Activated naive CD4-positive, alpha-beta T cell treated with Interleukin-2 at 50 U/mL for 16 hours (primary cell): ENCODE data around the gene HSPA5.
"Not testable (repeated sequence)": the region's sequence is repeated elsewhere in the genome, so short reads cannot be mapped to it uniquely, and the experiment has no call there.

Experiments used
- DNase-seq: peaks from one replicate; pipeline ENCODE4 v3.0.0-alpha.2; 2020

The HSPA5 gene

DNA sequence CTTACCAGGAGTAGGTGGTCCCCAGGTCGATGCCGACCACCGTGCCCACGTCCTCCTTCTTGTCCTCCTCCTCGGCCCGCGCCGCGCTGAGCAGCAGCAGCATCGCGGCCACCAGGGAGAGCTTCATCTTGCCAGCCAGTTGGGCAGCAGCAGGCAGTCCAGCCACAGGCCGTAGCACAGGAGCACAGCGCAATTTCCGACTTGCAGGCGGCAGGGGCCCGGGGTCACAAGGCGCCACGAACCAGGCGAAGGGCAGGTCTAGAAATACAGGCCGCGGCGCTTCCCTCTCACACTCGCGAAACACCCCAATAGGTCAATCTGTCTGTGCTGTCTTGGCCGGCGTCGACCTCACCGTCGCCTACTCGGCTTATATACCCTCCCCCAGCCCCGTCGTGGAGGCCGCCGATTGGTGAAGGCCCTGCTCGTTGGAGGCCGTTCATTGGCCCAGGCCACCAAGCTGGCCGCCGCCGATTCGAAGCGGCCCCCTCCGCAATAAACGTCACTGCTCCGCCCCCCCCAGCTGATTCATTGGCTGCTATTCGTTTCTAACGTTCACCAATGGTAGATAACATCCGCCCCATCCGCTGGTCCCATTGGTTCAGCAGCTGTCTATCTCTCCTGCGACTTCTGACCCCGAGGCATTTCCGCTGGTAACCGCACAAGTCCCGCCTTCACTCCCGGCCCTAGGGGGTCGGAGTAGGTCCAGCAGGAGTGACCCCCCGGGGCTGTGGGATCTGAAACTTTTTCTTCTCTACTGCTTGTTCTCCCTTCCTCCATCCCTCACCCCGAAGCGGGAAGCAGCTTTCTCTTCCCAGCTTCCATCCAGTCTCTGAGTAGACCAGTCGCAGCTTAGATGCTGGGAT lies at the start of gene HSPA5:
Gene HSPA5 (minus strand): TSS at position 344 of the 863 bp plus-strand sequence. CDS start 217 bp downstream, at position 127.
- DNase-seq = peak; percentile 100

DNA sequence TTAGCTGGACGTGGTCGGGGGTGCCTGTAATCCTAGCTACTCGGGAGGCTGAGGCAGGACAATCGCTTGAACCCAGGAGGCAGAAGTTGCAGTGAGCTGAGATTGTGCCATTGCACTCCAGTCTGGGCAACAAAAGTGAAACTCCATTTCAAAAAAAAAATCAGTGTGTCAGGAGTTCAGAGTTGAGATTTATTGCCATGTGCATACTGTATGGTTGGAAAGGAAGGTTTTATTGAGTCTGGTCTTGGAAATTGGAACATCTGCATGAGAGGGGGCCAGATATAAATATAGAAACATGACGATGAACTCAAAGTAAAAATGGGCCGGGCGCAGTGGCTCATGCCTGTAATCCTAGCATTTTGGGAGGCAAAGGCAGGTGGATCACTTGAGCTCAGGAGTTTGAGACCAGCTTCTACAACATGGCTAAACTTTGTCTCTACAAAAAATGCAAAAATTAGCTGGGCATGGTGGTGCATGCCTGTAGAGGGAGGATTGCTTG lies 45.8 kb upstream of the HSPA5 start:
- not testable (repeated sequence) for DNase-seq

DNA sequence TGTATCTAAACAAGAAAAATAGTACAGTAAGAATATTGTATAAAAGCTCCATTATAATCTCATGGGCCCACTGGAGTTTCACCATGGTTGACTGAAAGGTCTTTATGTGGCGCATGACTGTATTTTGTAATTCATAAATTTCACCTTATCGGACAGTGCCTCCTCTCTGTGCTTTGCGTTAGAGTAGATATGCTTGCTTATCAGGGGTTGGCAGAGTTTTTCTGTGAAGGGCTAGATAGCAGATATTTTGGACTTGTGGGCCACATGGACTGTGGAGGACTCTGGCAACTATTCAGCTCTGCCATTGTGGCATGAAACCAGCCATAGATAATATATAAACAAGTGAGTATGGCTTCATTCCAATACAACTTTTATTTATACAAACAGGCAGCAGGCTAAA lies 43.7 kb upstream of the HSPA5 start:
- DNase-seq = no peak

DNA sequence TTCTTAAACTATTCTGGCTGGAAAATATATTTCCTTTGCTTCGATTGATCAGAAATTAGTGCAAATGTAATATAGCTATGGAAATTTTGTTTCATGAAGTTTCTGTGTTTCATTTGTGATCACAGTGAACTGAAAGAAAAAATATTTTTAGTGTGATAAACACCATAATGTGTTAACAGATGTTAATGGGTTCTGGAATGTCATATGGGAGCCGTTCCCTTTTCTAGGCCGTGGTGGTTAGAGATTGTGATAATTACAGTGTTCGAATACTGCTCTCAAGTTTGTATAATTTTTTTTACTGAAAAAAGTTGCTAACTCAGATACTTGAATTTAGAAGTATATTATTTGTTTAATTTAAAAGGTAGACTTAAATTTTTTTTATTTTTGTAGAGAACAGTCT lies 39.8 kb upstream of the HSPA5 start:
- DNase-seq = no peak

DNA sequence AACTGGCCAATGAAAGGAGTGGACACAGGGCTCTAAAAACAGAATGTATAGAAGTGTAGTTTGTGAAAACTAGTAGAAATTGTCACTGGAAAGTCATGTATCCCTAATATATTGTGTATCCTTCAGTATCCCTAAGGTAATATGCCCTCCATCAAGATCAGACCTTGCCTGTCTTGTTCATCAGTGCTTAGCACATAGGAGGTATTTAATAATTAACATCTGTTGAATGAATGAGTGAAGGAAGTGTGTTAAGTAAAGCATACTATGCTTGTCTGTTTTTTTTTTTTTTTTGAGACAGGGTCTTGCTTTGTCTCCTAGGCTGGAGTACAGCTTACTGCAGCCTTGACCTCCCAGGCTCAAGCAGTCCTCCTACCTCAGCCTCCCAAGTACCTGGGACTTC lies 36.3 kb upstream of the HSPA5 start:
- DNase-seq = no peak

DNA sequence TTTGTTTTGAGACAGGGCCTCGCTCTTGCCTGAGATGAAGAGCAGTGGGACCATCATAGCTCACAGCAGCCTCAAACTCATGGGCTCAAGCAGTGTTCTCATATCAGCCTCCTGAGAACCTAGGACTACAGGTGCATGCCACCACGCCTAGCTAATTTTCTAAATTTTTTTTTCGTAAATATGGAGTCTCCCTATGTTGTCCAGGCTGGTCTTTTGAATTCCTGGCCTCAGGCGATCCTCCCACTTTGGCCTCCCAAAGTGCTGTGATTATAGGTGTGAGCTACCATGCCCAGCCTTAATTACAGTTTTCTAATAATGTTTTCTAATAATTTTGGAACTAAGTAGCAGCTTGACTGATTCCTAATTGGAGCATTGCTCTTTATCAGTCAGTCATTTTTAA lies 35.6 kb upstream of the HSPA5 start:
- DNase-seq = no peak

DNA sequence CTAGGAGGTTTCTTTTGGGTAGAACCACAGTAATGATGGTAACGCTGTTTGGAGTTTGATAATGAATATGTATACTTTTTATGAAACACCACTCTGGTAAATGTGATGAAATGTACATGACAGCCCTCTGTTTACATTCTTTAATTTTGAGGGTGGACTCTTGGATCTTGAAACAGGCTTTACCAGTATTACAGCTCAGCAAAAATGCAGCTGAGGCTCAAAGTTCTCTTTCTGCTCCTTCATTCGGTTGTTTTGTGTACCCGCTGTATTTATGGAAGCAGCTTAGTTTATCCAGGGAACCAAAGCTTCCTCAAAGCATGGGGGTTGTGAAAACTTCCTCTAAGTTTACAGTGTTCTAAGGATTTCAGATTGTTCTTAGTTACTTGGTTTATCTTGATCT lies 31.6 kb upstream of the HSPA5 start:
- no peak for DNase-seq

DNA sequence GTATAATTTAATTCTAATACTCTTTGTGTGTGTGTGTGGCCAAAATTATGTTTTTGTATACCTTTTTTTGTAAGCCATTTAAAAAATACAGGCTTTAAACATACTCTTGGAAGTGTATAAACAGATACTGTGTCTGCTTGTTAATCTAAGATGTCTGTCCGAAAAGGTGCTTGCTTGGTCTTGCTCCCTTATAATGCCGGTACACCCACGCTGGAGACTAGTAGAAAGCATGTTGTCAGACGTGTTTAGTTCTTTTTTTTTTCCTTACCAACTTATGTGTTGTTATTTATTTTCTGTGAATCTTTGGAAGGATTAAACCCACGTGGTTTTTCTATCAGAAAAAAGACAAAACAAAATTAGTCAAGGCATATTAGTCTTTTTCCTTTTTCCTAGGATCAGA lies 29.9 kb upstream of the HSPA5 start:
- no peak for DNase-seq

DNA sequence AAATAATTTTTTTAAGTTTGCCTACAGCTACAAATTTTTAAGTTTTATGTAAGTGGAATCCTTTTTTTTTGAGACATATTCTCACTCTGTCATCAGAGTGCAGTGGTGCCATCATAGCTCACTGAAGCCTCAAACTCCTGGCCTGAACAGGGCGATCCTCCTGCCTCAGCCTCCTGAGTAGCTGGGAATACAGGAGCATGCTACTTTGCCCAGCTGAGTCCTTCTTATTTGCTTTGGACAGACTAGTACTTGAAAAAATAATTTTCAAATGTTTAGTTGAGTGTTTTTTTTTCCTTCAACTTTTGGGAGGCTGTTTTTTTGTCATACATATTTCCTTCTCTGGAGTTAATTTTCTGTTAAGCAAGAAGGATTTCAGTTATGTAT lies 27.9 kb upstream of the HSPA5 start:
- DNase-seq = no peak

DNA sequence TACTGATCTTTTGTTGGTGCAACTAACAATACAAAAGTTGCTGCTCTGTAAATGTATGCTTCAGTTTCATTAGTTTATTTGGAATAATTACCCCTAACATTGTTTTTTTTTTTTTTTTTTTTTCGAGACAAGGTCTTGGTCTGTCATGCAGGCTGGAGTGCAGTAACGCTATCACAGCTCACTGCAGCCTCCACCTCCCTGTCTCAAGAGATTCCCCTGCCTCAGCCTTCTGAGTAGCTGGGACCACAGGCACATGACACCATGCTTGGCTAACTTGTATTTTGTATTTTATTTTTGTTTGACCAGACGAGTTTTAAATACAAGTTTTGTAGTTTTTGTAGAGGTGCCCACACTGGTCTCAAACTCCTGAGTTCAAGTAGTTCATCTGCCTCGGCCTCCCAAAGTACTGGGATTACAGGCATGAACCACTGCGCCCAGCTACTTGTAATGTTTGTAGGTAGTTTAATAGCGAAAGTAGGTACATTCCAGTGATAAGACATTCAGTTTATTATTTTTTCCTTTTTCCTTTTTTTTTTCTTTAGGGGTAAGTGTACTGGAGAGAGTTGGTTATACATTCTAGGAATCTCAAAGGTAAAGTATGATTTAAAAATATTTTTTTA lies 27.4 kb upstream of the HSPA5 start:
- DNase-seq = no peak

DNA sequence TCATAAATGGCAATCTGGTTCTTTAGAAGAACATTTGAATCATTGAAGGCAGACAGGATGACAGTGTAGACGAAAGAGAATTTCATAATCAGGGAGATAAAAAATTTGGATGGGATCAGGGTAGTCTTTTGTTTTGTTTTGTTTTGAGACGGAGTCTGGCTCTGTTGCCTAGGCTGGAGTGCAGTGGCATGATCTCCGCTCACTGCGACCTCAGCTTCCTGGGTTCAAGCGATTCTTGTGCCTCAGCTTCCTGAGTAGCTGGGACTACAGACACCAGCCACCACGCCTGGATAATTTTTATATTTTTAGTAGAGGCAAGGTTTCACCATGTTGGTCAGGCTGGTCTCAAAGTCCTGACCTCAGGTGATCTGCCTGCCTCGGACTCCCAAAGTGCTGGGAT lies 22.9 kb upstream of the HSPA5 start:
- DNase-seq = not testable (repeated sequence)

DNA sequence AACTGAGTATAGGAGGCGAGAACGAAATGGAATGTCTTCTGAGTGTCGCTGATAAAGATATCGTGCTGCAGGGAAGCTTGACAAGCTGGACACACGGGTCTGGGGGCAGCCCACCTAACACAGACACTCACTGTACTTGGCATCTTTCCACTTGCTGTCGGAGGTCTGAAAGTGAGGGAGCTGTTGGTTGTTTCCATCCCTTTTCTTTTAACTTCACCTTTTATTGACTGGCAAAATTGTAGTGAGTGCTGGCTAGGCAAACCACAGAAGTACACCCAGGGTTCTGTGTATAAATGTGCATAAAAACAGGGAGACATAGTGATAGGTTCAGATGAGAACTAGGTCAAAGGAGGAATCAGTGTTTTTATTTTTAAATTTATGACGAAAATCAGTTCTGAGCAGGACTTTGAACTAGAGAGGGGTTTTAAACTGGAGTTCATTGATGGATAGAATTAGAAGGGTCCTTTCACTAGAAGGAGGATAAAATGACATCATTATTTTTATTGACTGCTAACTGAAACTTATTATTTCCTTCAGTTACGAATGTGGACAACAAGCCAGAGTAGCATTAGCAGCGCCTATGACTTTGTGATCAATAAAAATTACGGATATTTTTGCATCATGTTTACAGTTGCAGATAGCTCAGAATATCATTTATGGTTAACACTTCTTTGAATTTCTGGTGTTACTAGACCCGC lies 21.3 kb upstream of the HSPA5 start:
- no peak for DNase-seq

DNA sequence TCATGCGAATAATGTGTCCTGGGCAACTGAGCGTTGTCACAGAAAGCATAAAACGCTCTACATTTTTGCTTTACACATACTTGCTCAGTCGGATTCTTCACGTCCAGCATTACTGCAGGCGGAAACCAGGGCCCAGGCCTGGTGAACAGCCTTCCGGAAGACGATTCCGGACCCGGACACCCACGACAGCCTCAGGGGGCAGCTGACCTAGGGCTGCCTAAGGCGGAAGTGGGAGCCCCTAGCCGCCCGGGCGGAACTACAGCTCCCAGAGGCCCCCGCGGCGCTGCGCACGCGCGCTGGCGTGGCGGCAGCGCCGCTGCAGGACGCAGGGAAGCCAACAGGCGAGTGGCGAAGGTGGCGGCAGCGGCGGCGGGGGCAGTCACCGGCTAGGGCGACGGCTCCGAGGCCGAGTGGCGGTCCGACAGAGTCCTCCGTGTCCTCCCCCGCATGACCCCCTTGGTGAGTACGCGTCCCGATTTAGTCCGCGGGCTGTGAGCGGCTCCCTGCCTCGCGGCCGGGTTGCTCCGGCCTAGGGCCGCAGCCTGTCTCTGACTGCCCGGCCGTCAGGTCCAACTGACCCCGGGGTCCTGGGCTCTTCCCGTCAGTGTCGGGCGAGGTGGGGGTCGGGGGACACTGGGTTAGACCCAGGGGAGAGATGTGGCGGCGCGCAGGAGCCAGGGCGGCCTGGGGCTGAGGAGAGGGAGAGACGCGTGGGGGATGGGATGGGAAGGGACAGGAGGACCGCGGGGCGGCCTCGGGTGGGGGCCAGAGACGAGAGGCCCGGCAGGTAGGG lies 20.6 kb upstream of the HSPA5 start, which contains the start of gene GAPVD1:
Gene GAPVD1 (plus strand): TSS at position 326 of the 793 bp plus-strand sequence. CDS start 37,096 bp downstream, outside the sequence.
- DNase-seq = peak; percentile 89

DNA sequence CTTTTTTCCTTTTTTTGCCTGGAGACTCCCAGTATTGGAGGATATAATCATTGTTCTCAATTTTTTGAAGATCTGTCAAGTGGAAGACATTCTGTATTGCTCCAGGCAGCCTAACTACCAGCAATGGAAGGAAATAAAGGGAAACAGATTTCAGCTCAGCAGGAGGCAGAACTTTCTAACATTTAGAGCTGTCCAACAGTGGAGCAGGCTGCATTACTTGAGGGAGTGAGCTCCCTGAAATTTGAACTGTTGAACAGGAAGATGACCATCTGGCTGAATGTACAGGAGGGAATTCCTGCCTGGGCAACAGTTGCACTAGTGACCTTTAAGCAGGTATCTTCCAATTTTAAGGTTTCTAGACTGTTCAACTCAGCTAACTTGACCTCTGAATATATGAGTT lies 19.4 kb upstream of the HSPA5 start:
- no peak for DNase-seq

DNA sequence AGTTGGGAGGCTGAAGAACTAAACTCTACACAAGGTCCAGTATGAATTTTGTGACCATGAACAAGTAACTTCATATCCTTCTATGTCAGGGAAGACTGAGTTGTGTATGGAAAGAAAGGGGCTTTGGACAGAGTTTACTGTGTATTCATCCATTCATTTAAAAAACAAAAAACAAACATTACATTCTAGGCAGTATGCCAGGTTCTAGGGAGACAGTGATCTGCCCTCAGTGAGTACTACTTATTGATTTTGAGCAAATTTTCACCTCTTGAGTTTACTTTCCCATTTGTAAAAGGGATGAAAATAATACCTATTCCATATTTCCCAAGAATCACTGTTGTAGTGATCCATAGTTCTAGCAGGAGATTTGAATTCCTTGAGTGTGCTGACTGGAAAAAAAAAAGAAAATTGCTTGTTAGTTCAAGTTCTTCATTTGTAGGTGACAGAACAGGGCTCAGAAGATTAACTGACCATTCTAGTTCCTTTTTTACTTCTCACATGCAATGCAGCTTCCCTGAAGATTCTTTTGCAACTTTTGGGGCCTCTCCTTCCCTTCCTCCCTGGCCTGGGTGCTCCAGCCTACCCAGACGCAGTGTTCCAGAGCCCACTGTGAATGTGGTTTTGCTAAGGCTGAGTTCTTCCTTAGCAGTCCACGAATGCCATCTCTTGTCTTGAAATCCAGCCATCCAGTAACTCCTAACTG lies 17.8 kb upstream of the HSPA5 start:
- DNase-seq = no peak

DNA sequence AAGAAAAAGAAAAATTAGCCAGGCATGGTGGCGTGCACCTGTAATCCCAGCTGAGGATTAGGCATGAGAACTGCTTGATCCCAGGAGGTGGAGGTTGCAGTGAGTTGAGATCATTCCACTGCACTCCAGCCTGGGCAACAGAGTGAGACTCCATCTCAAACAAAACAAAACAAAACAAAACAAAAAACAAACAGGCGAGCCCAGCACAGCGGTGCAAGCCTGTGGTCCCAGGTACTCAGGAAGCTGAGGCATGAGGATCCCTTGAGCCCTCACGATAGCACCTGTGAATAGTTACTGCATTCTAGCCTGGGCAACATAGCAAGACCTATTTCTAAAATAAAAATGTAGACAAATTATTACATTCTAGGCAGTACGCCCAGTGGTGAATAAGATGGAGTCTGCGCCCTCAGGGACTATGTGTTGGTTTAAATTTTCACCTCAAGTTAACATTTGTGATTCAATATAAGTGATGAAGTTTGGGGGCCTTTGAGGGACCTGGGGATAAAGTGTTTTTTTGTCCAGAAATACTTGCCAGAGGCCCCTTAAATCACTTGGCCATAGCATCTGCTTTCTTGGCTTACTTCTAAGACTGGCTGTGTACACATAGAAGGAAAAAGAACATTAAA lies 17.1 kb upstream of the HSPA5 start:
- no peak for DNase-seq

DNA sequence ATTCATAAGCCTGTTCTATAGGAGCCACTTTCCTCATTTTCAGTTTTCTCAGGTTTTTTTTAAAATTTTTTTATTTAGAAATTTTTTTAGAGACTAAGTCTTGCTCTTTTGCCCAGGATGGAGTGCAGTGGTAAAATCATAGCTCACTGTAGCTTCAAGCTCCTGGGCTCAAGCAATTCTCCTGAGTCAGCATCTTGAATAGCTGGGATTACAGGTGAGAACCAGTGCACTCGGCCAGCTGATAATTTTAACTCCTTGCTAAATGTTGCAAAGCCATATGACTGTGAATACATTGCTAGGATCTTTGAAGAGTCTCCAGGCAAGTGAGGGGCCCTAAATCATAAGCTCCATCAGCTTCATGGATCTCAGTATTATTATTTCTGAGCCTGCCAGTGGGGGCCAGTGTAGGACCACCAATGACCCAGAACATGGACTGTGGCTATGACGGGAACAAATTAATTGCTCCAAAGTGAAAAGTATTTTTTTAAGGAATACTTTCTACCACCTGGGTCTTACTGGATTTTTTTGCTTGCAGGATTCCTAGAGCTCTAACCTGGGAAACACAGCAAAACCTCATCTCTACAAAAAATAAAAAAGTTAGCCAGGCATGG lies 14.7 kb upstream of the HSPA5 start:
- DNase-seq = no peak

DNA sequence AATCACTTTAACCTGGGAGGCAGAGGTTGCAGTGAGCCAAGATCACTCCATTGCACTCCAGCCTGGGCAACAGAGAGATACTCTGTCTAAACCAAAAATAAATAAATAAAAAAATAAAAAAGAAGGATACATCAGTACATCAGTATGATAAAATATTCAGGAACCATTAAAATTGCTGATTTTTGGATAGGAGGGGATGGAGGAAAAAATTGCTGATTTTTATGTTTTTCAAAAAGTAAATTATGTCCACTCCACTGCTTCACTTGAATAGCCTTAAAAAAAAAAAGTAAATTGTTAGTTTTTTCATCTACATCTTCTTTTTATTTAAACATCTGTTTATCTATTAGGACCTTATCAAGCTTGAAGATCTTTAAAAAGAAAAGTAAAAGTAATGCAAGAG lies 13.1 kb upstream of the HSPA5 start:
- DNase-seq = no peak

DNA sequence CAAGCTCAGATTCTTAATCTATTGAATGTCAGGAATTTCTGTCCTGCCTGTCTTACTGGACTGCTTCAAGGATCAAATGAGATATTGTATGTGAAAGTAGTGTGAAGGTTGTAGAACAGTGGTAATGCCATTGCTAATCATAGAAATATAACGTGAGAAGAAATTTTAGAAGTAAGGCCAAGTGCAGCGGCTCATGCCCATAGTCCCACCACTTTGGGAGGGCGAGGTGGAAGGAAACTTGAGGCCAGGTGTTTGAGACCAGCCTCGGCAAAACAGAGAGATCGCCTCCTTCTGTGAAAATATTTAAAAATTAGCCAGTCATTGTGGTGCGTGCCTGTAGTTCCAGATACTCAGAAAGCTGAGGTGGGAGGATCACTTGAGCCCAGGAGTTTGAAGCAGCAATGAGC lies 5.1 kb upstream of the HSPA5 start:
- no peak for DNase-seq

DNA sequence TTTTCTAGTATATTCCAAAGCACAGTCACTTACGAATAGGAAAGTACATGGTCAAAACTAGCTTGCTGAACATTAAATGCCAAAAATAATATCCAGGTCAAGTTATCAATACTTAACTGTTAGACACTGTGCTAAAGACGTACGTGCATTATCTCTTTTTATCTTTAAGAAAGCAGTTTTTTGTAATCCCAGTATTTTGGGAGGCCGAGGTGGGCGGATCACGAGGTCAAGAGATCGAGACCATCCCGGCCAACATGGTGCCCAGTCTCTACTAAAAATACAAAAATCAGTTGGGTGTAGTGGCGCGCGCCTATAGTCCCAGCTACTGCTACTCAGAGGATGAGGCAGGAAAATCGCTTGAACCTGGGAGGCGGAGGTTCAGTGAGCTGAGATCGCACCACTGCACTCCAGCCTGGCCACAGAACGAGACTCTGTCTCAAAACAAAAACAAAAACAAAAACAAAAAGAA lies 2.7 kb upstream of the HSPA5 start:
- DNase-seq = no peak
